ENCODE measurements around the gene NF1. TPM values are rescaled to one million over a fixed set of nuclear protein-coding genes. Genes with fewer than 3 reads are reported as not detected.
"Not testable (repeated sequence)": the region's sequence is repeated elsewhere in the genome, so short reads cannot be mapped to it uniquely, and the experiment has no call there.

The NF1 gene, protein sequence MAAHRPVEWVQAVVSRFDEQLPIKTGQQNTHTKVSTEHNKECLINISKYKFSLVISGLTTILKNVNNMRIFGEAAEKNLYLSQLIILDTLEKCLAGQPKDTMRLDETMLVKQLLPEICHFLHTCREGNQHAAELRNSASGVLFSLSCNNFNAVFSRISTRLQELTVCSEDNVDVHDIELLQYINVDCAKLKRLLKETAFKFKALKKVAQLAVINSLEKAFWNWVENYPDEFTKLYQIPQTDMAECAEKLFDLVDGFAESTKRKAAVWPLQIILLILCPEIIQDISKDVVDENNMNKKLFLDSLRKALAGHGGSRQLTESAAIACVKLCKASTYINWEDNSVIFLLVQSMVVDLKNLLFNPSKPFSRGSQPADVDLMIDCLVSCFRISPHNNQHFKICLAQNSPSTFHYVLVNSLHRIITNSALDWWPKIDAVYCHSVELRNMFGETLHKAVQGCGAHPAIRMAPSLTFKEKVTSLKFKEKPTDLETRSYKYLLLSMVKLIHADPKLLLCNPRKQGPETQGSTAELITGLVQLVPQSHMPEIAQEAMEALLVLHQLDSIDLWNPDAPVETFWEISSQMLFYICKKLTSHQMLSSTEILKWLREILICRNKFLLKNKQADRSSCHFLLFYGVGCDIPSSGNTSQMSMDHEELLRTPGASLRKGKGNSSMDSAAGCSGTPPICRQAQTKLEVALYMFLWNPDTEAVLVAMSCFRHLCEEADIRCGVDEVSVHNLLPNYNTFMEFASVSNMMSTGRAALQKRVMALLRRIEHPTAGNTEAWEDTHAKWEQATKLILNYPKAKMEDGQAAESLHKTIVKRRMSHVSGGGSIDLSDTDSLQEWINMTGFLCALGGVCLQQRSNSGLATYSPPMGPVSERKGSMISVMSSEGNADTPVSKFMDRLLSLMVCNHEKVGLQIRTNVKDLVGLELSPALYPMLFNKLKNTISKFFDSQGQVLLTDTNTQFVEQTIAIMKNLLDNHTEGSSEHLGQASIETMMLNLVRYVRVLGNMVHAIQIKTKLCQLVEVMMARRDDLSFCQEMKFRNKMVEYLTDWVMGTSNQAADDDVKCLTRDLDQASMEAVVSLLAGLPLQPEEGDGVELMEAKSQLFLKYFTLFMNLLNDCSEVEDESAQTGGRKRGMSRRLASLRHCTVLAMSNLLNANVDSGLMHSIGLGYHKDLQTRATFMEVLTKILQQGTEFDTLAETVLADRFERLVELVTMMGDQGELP (N-terminal part only)
- total RNA-seq: 66.7 and 70.4 TPM in 2 replicates
- long read RNA-seq, partial matches to known transcripts: 19 of 35 reads
- long read RNA-seq, other reads (novel, unspliced or antisense): 16 of 35 reads

DNA sequence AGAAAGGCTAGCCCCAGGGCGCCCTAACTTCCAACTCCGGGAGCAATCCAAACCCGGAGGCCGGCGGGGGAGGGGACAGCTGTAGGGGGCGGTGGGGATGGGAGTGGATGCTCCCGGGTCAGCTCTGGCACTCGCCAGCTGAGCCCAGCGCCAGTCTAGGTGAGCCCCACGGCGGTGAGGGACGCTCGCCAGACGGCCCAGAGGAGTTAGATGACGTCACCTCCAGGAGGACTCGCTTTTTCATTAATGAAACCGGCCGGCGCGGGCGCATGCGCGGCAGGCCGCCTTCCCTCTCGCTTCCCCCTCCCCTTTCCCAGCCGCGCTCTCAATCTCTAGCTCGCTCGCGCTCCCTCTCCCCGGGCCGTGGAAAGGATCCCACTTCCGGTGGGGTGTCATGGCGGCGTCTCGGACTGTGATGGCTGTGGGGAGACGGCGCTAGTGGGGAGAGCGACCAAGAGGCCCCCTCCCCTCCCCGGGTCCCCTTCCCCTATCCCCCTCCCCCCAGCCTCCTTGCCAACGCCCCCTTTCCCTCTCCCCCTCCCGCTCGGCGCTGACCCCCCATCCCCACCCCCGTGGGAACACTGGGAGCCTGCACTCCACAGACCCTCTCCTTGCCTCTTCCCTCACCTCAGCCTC is at the start of gene NF1:
Gene NF1 (plus strand): TSS at position 378 of the 636 bp plus-strand sequence. CDS start 333 bp downstream, outside the sequence.
- Mint-ChIP-seq H3K4me1 (ENCODE audit: unreplicated experiment) (peaks cover 21% of the 10 kb centered on the region), H3K4me3 (ENCODE audit: unreplicated experiment) (peak within 1 kb of the TSS; percentile 96), H3K36me3 (ENCODE audit: unreplicated experiment) (no peaks in the 10 kb centered on the region), H3K27me3 (ENCODE audit: unreplicated experiment) (no peaks in the 10 kb centered on the region), H3K9me3 (ENCODE audit: unreplicated experiment) (no peaks in the 10 kb centered on the region), H3K27ac (ENCODE audit: unreplicated experiment) (peak within 1 kb of the TSS; percentile 96)
- TF ChIP-seq, protein P1, sequence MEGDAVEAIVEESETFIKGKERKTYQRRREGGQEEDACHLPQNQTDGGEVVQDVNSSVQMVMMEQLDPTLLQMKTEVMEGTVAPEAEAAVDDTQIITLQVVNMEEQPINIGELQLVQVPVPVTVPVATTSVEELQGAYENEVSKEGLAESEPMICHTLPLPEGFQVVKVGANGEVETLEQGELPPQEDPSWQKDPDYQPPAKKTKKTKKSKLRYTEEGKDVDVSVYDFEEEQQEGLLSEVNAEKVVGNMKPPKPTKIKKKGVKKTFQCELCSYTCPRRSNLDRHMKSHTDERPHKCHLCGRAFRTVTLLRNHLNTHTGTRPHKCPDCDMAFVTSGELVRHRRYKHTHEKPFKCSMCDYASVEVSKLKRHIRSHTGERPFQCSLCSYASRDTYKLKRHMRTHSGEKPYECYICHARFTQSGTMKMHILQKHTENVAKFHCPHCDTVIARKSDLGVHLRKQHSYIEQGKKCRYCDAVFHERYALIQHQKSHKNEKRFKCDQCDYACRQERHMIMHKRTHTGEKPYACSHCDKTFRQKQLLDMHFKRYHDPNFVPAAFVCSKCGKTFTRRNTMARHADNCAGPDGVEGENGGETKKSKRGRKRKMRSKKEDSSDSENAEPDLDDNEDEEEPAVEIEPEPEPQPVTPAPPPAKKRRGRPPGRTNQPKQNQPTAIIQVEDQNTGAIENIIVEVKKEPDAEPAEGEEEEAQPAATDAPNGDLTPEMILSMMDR (IDR thresholded peaks at IDR 0.05): no peak
- peak; percentile 99 for DNase-seq (ENCODE audit: extremely low spot score, unreplicated experiment)

DNA sequence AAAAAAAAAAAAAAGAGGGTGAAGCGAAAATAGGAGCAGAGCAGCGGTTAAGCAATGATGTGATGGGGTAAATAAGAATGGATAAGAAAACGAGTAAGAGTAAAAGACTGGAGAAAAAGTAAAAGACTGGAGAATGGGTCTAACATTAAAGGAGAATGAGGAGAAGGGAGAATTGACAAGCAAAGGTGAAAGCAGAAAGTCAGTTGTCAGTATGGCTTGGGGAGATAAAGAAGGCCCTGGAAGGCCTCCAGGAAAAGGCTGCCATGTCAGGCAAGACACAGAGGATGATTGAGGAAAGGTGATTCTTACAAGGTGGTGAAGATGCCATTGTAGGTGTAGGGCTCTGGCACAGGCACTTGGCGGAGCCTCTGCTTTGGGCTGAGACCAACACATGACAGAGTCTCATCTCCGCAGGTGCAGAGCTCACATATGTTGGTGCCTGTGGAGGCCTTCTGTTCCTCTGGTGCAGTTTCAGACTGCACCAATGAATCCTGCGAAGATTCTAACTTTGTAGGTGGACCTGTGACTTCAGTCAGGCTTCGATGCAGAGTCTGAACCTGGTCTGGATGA is 47.8 kb upstream of the NF1 start:
- H3K27ac Mint-ChIP-seq (ENCODE audit: unreplicated experiment); H3K9me3 Mint-ChIP-seq (ENCODE audit: unreplicated experiment); H3K4me1 Mint-ChIP-seq (ENCODE audit: unreplicated experiment); H3K4me3 Mint-ChIP-seq (ENCODE audit: unreplicated experiment); DNase-seq (ENCODE audit: extremely low spot score, unreplicated experiment); H3K27me3 Mint-ChIP-seq (ENCODE audit: unreplicated experiment); H3K36me3 Mint-ChIP-seq (ENCODE audit: unreplicated experiment): not testable (repeated sequence)

DNA sequence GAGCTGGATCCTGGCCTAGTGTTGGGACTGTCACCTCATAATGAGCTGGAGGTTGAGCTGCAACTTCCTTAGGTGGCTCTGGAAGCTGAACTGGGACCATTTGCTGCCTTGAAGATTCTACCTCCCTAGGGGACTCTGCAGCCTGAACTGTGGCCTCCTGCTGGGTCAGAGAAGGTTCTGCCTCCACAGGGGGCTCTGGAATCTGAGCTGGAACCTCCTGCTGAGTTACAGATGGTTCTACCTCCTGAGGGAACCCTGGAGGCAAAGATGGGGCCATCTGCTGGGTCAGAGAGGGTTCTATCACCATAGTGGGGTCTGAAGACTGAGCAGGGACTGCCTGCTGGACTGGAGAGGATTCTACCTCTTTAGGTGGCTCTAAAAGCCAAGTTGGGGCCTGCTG is 46.6 kb upstream of the NF1 start:
- H3K27me3 Mint-ChIP-seq (ENCODE audit: unreplicated experiment): peaks cover 9% of the 10 kb centered on the region
- TF ChIP-seq, protein P1 (IDR thresholded peaks at IDR 0.05): no peak
- H3K4me3 Mint-ChIP-seq (ENCODE audit: unreplicated experiment): no peak overlapping the region
- H3K36me3 Mint-ChIP-seq (ENCODE audit: unreplicated experiment): peaks cover 6% of the 10 kb centered on the region
- no peak for DNase-seq (ENCODE audit: extremely low spot score, unreplicated experiment)
- peaks cover 3% of the 10 kb centered on the region for H3K9me3 Mint-ChIP-seq (ENCODE audit: unreplicated experiment)
- peaks cover 17% of the 10 kb centered on the region for H3K4me1 Mint-ChIP-seq (ENCODE audit: unreplicated experiment)
- H3K27ac Mint-ChIP-seq (ENCODE audit: unreplicated experiment): no peak overlapping the region

DNA sequence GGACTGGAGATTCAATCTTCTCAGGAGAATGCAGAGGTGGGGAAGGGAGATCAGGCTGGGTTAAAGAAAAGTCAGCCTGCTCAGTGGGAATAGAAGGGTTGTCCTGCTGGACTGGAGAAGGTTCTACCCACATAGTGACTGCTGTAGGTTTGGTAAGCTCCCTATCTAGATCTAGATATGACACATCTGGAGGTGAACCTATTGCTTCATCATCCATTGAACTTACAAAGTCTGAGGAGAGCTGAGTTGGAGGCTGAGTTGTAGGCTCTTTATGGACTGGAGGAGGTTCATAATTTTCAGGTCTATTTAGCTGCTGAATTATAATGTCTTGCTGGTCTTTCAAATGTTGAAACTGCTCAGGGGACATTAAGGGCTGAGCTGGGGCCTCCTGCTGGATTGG is 46.0 kb upstream of the NF1 start:
- TF ChIP-seq, protein P1 (IDR thresholded peaks at IDR 0.05): no peak
- H3K27me3 Mint-ChIP-seq (ENCODE audit: unreplicated experiment): peaks cover 6% of the 10 kb centered on the region
- no peak overlapping the region for H3K27ac Mint-ChIP-seq (ENCODE audit: unreplicated experiment)
- peaks cover 3% of the 10 kb centered on the region for H3K9me3 Mint-ChIP-seq (ENCODE audit: unreplicated experiment)
- DNase-seq (ENCODE audit: extremely low spot score, unreplicated experiment): no peak
- no peak overlapping the region for H3K4me3 Mint-ChIP-seq (ENCODE audit: unreplicated experiment)
- peaks cover 6% of the 10 kb centered on the region for H3K36me3 Mint-ChIP-seq (ENCODE audit: unreplicated experiment)
- peaks cover 17% of the 10 kb centered on the region for H3K4me1 Mint-ChIP-seq (ENCODE audit: unreplicated experiment)

DNA sequence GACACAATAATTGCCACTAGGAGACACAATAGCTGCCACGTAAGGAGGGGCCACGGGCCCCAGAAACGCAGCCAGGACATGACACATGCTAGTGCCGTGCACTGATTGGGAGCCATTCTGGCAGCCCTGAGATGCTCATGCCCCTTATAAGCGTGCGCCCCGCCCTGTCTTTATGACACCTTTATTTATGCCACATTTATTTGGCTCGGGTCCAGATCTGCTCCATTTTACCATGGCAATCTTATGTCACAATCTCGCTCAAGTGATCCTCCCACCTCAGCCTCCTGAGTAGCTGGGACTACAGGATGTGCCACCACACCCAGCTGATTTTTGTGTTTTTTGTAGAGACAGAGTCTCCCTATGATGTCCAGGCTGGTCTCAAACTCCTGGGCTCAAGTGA is 43.8 kb upstream of the NF1 start:
- H3K27ac Mint-ChIP-seq (ENCODE audit: unreplicated experiment): peak overlapping the region; percentile 27
- H3K27me3 Mint-ChIP-seq (ENCODE audit: unreplicated experiment): no peaks in the 10 kb centered on the region

More for the DNA sequence above, 43.8 kb upstream of the NF1 start:
- Mint-ChIP-seq H3K9me3 (ENCODE audit: unreplicated experiment) (peaks cover 3% of the 10 kb centered on the region), H3K4me3 (ENCODE audit: unreplicated experiment) (no peak overlapping the region), H3K4me1 (ENCODE audit: unreplicated experiment) (peaks cover 17% of the 10 kb centered on the region), H3K36me3 (ENCODE audit: unreplicated experiment) (peaks cover 6% of the 10 kb centered on the region)
- TF ChIP-seq, protein P1 (IDR thresholded peaks at IDR 0.05): no peak
- peak; percentile 65 for DNase-seq (ENCODE audit: extremely low spot score, unreplicated experiment)

Measured in osteocyte (in vitro differentiated cells).